ENCODE results near the gene CDC42BPB. TPM values are rescaled to one million over a fixed set of nuclear protein-coding genes. Genes with fewer than 3 reads are reported as not detected.
A peak's percentile ranks its signal among the peaks of the same experiment; 100 is the strongest.
"Not testable (repeated sequence)": the region's sequence is repeated elsewhere in the genome, so short reads cannot be mapped to it uniquely, and the experiment has no call there.

The CDC42BPB gene
- total and polyA plus RNA-seq, 2 donors from 2014 or later, result 22.5 to 127 TPM

DNA sequence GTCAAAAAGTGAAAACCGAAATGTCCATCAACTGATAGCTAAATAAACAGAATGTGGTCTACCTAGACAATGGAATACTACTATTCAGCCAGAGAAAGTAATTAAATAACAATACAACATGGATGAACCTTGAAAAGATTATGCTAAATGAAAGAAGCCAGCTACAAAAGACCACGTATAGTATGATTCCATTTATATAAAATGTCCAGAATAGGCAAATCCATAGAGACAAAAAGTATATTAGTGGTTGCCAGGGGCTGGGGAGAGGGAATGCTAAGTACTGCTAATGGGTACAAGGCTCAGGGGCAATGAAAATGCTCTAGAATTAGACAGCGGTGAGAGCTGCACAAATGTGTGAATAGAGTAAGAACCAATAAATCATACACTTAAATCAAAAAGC is 29.9 kb downstream of the CDC42BPB start:
- Histone ChIP-seq H3K9ac (ENCODE audit: low read length in 3 of 3) (no peak overlapping the region), H3K9me3 (ENCODE audit: control insufficient read depth in 2 of 3, insufficient read depth in 1 of 3, low read length in 3 of 3) (no peaks in the 10 kb centered on the region), H3K4me3 (ENCODE audit: low read length in 3 of 3) (no peak overlapping the region), H3K36me3 (ENCODE audit: control insufficient read depth in 2 of 3, insufficient read depth in 3 of 3, low read length in 3 of 3) (no peaks in the 10 kb centered on the region), H3K4me1 (ENCODE audit: control insufficient read depth in 2 of 3, insufficient read depth in 2 of 3, low read depth in 1 of 3, low read length in 3 of 3) (peaks cover 0 to 20% (median 12%) of the 10 kb centered on the region in 3 donors), H3K27me3 (ENCODE audit: control insufficient read depth, insufficient read depth, low read length) (no peaks in the 10 kb centered on the region), H3K27ac (ENCODE audit: low read depth in 2 of 2, low read length in 2 of 2) (no peak overlapping the region)
- DNase-seq (no peak), FAIRE-seq (no peak)
- intact Hi-C loops (cut with DNase I), result no loop called here
- TF ChIP-seq, protein P1, sequence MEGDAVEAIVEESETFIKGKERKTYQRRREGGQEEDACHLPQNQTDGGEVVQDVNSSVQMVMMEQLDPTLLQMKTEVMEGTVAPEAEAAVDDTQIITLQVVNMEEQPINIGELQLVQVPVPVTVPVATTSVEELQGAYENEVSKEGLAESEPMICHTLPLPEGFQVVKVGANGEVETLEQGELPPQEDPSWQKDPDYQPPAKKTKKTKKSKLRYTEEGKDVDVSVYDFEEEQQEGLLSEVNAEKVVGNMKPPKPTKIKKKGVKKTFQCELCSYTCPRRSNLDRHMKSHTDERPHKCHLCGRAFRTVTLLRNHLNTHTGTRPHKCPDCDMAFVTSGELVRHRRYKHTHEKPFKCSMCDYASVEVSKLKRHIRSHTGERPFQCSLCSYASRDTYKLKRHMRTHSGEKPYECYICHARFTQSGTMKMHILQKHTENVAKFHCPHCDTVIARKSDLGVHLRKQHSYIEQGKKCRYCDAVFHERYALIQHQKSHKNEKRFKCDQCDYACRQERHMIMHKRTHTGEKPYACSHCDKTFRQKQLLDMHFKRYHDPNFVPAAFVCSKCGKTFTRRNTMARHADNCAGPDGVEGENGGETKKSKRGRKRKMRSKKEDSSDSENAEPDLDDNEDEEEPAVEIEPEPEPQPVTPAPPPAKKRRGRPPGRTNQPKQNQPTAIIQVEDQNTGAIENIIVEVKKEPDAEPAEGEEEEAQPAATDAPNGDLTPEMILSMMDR (IDR thresholded peaks at IDR 0.05; ENCODE audit: borderline replicate concordance, extremely low read depth, insufficient read depth), result no peak

DNA sequence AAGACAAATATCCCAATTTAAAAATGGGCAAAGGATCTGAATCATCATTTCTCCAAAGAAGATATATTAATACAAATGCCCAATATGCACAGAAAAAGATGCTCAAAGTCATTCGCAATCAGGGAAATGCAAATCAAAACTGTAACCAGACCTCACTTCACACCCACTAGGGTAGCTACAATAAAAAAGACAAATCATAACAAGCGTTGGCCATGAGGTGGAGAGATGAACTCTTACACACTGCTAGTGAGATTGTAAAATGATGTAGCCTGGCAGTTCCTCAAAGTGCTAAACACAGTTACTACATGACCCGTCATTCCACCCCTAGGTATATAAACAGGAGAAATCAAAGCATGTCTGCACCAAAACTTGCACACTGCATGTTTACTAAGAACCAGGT is 30.4 kb downstream of the CDC42BPB start:
- intact Hi-C loops (cut with DNase I), result no loop called here
- H3K4me1 ChIP-seq (ENCODE audit: control insufficient read depth in 2 of 3, insufficient read depth in 2 of 3, low read depth in 1 of 3, low read length in 3 of 3), result peaks cover 0 to 22% (median 15%) of the 10 kb centered on the region in 3 donors
- no peaks in the 10 kb centered on the region for H3K9me3 ChIP-seq (ENCODE audit: control insufficient read depth in 2 of 3, insufficient read depth in 1 of 3, low read length in 3 of 3)
- DNase-seq (no peak), FAIRE-seq (no peak)
- H3K27ac ChIP-seq (ENCODE audit: low read depth in 2 of 2, low read length in 2 of 2), result no peak overlapping the region
- no peak overlapping the region for H3K4me3 ChIP-seq (ENCODE audit: low read length in 3 of 3)
- no peaks in the 10 kb centered on the region for H3K27me3 ChIP-seq (ENCODE audit: control insufficient read depth, insufficient read depth, low read length)
- H3K36me3 ChIP-seq (ENCODE audit: control insufficient read depth in 2 of 3, insufficient read depth in 3 of 3, low read length in 3 of 3), result no peaks in the 10 kb centered on the region
- TF ChIP-seq, protein P1 (IDR thresholded peaks at IDR 0.05; ENCODE audit: borderline replicate concordance, extremely low read depth, insufficient read depth), result no peak
- no peak overlapping the region for H3K9ac ChIP-seq (ENCODE audit: low read length in 3 of 3)

GRCh38 chr14:103026196-103026595 is 31.2 kb downstream of the CDC42BPB start:
- H3K36me3 ChIP-seq (ENCODE audit: control insufficient read depth in 2 of 3, insufficient read depth in 3 of 3, low read length in 3 of 3); DNase-seq; intact Hi-C loops (cut with DNase I); H3K9me3 ChIP-seq (ENCODE audit: control insufficient read depth in 2 of 3, insufficient read depth in 1 of 3, low read length in 3 of 3); H3K9ac ChIP-seq (ENCODE audit: low read length in 3 of 3); H3K27me3 ChIP-seq (ENCODE audit: control insufficient read depth, insufficient read depth, low read length); H3K27ac ChIP-seq (ENCODE audit: low read depth in 2 of 2, low read length in 2 of 2); H3K4me3 ChIP-seq (ENCODE audit: low read length in 3 of 3); FAIRE-seq: not testable (repeated sequence)
- H3K4me1 ChIP-seq (ENCODE audit: control insufficient read depth in 2 of 3, insufficient read depth in 2 of 3, low read depth in 1 of 3, low read length in 3 of 3), result peaks cover 0 to 19% (median 17%) of the 10 kb centered on the region in 3 donors

GRCh38 chr14:103023881-103024473 is 33.4 kb downstream of the CDC42BPB start:
- DNase-seq, result peak in 3 of 5 donors; percentile 26 to 61 (median 38)
- Histone ChIP-seq H3K9me3 (ENCODE audit: control insufficient read depth in 2 of 3, insufficient read depth in 1 of 3, low read length in 3 of 3) (no peaks in the 10 kb centered on the region), H3K36me3 (ENCODE audit: control insufficient read depth in 2 of 3, insufficient read depth in 3 of 3, low read length in 3 of 3) (peaks cover 0 to 6% (median 0%) of the 10 kb centered on the region in 3 donors), H3K27ac (ENCODE audit: low read depth in 2 of 2, low read length in 2 of 2) (peak overlapping the region; percentile 20 to 34), H3K4me1 (ENCODE audit: control insufficient read depth in 2 of 3, insufficient read depth in 2 of 3, low read depth in 1 of 3, low read length in 3 of 3) (peaks cover 0 to 25% (median 18%) of the 10 kb centered on the region in 3 donors), H3K27me3 (ENCODE audit: control insufficient read depth, insufficient read depth, low read length) (no peaks in the 10 kb centered on the region), H3K4me3 (ENCODE audit: low read length in 3 of 3) (no peak overlapping the region), H3K9ac (ENCODE audit: low read length in 3 of 3) (no peak overlapping the region)
- no peak for FAIRE-seq
- intact Hi-C loops (cut with DNase I), result no loop called here
- TF ChIP-seq, protein P1 (IDR thresholded peaks at IDR 0.05; ENCODE audit: borderline replicate concordance, extremely low read depth, insufficient read depth), result no peak
